GM12872 (cell line): ENCODE data around the gene TESK1.

ENCODE experiments used
- CTCF ChIP-seq: IDR thresholded peaks from 3 replicates; pipeline ENCODE4 v1.5.1; 2011; ENCODE audit warnings: low read depth, mild to moderate bottlenecking, low read length, moderate library complexity; ENCODE audit not compliant: insufficient read depth

Gene TESK1

GRCh38 chr9:35650341-35651158, 45.5 kb downstream of the TESK1 start, which contains the start of gene SIT1:
Gene SIT1 (minus strand): TSS chr9:35650931. CDS start chr9:35650853, 78 bp downstream.
- TF ChIP-seq CTCF: no peak

DNA sequence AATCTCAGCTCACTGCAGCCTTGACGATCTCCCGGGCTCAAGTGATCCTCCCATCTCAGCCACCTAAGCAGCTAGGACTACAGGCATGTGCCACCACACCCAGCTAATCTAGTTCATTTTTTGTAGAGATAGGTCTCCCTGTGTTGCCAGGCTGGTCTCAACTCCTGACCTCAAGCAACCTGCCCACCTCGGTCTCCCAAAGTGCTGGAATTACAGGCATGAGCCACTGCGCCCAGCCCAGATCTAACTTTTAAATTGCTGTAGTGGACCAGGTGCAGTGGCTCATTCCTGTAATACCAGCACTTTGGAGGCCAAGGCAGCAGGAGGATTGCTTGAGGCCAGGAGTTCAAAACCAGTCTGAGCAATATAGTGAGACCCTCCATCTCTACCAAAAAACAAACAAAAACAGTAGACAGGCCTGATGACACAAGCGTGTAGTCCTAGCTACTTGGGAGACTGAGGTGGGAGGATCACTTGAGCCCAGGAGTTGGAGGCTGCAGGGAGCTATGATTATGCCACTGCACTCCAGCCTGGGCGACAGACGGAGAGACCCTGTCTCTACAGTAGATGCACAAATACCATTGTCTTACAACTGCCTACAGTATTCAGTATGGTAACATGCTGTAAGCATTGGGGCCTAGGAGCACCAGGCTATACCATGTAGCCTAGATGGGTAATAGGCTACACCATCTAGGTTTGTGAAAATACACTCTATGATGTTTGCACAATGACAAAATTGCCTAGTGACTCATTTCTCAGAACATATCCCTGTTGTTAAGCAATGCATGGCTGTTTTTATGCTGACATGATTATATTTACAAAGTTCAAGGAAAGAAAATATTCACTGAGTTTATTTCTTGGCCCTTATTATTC, 47.1 kb downstream of the TESK1 start:
- no peak for TF ChIP-seq CTCF

- TF ChIP-seq CTCF: no peak
Observed at GRCh38 chr9:35652829-35653209, 47.8 kb downstream of the TESK1 start.

DNA sequence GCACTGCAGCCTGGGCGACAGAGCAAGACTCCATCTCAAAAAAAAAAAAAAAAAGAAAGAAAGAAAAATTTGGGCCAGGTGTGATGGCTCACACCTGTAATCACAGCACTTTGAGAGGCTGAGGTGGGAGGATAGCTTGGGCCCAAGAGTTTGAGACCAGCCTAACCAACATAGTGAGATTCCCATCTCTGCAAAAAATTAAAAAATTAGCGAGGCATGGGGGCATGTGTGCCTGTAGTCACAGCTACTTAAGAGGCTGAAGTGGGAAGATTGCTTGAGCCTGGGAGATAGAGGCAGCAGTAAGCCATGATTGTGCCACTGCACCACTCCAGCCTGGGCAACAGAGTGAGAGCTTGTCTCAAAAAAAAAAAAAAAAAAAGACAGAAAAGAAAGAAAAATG, 48.5 kb downstream of the TESK1 start:
- no peak for TF ChIP-seq CTCF

- no peak for TF ChIP-seq CTCF
Observed at GRCh38 chr9:35656348-35656747, 51.3 kb downstream of the TESK1 start.

GRCh38 chr9:35656831-35657545, 51.9 kb downstream of the TESK1 start:
- no peak for TF ChIP-seq CTCF
